Keratinocyte (primary cell): ENCODE results near the gene KDSR. TPM values are rescaled to one million over a fixed set of nuclear protein-coding genes. Genes with fewer than 3 reads are reported as not detected.

Source experiments
- DNase-seq: peaks from one replicate; pipeline ENCODE4 v3.0.0-alpha.2; 2011; ENCODE audit warnings: low read depth, missing footprints, low spot score
- FAIRE-seq: peaks from 2 replicates; lab custom pipeline; 2011; peaks lifted over from hg19 to GRCh38; lab: Jason Lieb, UNC
- H2AFZ ChIP-seq: 2 replicates; pipeline ENCODE4 v1.6.0; 2012; ENCODE audit warnings: low read length, control low read depth, inconsistent platforms; ENCODE audit not compliant: control insufficient read depth
- H3K27ac ChIP-seq: 2 replicates; pipeline ENCODE4 v1.5.1; 2011; ENCODE audit warnings: low read length; ENCODE audit not compliant: control insufficient read depth, insufficient read depth
- H3K27me3 ChIP-seq: 3 replicates; pipeline ENCODE4 v1.6.0; 2011; ENCODE audit warnings: low read length; ENCODE audit not compliant: control insufficient read depth, insufficient read depth; ENCODE audit errors: extremely low read depth
- H3K36me3 ChIP-seq, 2 experiments: 2 replicates in 1 of 2; 3 replicates in 1 of 2; pipeline ENCODE4 v1.5.1; 2011; ENCODE audit warnings: low read length in 2 of 2, mild to moderate bottlenecking in 1 of 2; ENCODE audit not compliant: control insufficient read depth in 2 of 2, insufficient read depth in 2 of 2; ENCODE audit errors: extremely low read depth in 1 of 2
- H3K4me1 ChIP-seq: 3 replicates; pipeline ENCODE4 v1.5.1; 2011; ENCODE audit warnings: low read length; ENCODE audit not compliant: control insufficient read depth, insufficient read depth; ENCODE audit errors: extremely low read depth
- H3K4me2 ChIP-seq: 3 replicates; pipeline ENCODE4 v1.6.0; 2011; ENCODE audit warnings: low read depth, low read length; ENCODE audit not compliant: control insufficient read depth, insufficient read depth; ENCODE audit errors: extremely low read depth
- H3K4me3 ChIP-seq, 3 experiments: fragments of 200-600 bp in 1 of 3; sonication (generic) in 1 of 3; 2 replicates in 2 of 3; 3 replicates in 1 of 3; pipeline ENCODE4 v1.5.1; 2011 to 2016; ENCODE audit warnings: low read length in 3 of 3, mild to moderate bottlenecking in 3 of 3, control low read depth in 2 of 3, inconsistent platforms in 1 of 3, low read depth in 1 of 3, mixed read lengths in 1 of 3, mixed run types in 1 of 3, moderate library complexity in 1 of 3; ENCODE audit not compliant: control insufficient read depth in 2 of 3, insufficient read depth in 2 of 3; ENCODE audit errors: extremely low read depth in 1 of 3
- H3K79me2 ChIP-seq: 2 replicates; pipeline ENCODE4 v1.6.0; 2012; ENCODE audit warnings: low read length; ENCODE audit not compliant: control insufficient read depth, insufficient read depth
- H3K9ac ChIP-seq: 3 replicates; pipeline ENCODE4 v1.6.0; 2011; ENCODE audit warnings: low read length; ENCODE audit not compliant: control insufficient read depth, insufficient read depth; ENCODE audit errors: extremely low read depth
- H3K9me1 ChIP-seq: 3 replicates; pipeline ENCODE4 v1.6.0; 2011; ENCODE audit warnings: low read length; ENCODE audit not compliant: control insufficient read depth, insufficient read depth; ENCODE audit errors: extremely low read depth
- H3K9me3 ChIP-seq: 2 replicates; pipeline ENCODE4 v1.5.1; 2012; ENCODE audit warnings: low read depth, low read length; ENCODE audit not compliant: control insufficient read depth
- H4K20me1 ChIP-seq: 3 replicates; pipeline ENCODE4 v1.6.0; 2011; ENCODE audit warnings: low read length; ENCODE audit not compliant: control insufficient read depth, insufficient read depth; ENCODE audit errors: extremely low read depth
- CTCF ChIP-seq, 3 experiments: IDR thresholded peaks in 1 of 3; conservative IDR thresholded peaks in 1 of 3; optimal IDR thresholded peaks in 1 of 3; 2 replicates in 2 of 3; 3 replicates in 1 of 3; pipeline versions ENCODE3 to v1.5.1; 2011; ENCODE audit warnings: low read length in 3 of 3, mild to moderate bottlenecking in 3 of 3, moderate library complexity in 2 of 3, control low read depth in 1 of 3, inconsistent platforms in 1 of 3; ENCODE audit not compliant: insufficient read depth in 2 of 3; ENCODE audit errors: extremely low read depth in 1 of 3
- EZH2 ChIP-seq: IDR thresholded peaks from one replicate; pipeline ENCODE4 v1.6.1; 2012; ENCODE audit warnings: inconsistent platforms, mild to moderate bottlenecking, low read length, moderate library complexity
- dilution Hi-C: fragments of 300-500 bp; cut with MboI; formaldehyde crosslinking; loops from one replicate; pipeline ENCODE4 v1.7.0; 2020; ENCODE audit warnings: low sequenced_read_pairs; ENCODE audit not compliant: extremely low pct_ligation_motif_present
- polyA plus RNA-seq, 5 experiments: library from polyadenylated mRNA; depleted of rRNA in 3 of 5; stranded (reverse) in 3 of 5; stranded (forward) in 1 of 5; unstranded in 1 of 5; fragments of >200 nt; gene quantifications; 1 replicate in 1 of 5; 2 replicates in 3 of 5; 3 replicates in 1 of 5; pipeline versions ENCODE4 v1.2.1 to v1.2.3, GENCODE V29; 2011 to 2012; ENCODE audit warnings: missing spikeins in 2 of 5, low read depth in 1 of 5, low replicate concordance in 1 of 5

The KDSR gene
- polyA plus RNA-seq, 1 donor (not counting 4 experiments of a cell fraction or from before 2014, with no cell fraction given): 68.6 TPM

DNA sequence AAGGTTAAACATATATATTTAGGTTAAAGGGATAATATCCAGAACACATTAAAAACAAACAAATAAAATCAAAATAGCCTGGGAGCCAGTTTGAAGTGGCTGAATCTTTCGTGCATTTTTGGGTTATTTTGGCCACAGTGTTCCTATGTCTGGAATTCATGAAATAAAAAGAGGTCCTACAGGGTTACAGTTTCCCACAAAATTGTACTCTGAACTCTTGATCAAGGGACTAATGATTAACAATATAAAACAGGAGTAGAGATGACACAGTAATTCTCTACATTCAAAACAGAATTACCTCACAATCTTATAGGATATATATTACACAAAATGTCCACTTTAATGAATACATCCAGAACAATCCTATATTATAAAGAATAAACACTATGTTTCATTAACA, 30.3 kb upstream of the KDSR start:
- Histone ChIP-seq H3K36me3 (peaks cover 24 to 32% of the 10 kb centered on the region in 2 experiments), H4K20me1 (no peaks in the 10 kb centered on the region), H3K4me2 (no peak overlapping the region), H2AFZ (no peak overlapping the region), H3K27ac (no peak overlapping the region), H3K4me1 (no peaks in the 10 kb centered on the region), H3K9me3 (no peaks in the 10 kb centered on the region), H3K79me2 (no peaks in the 10 kb centered on the region), H3K4me3 (no peak overlapping the region), H3K9ac (no peak overlapping the region), H3K27me3 (no peaks in the 10 kb centered on the region), H3K9me1 (no peaks in the 10 kb centered on the region)
- dilution Hi-C loops: no loop called here
- no peak for FAIRE-seq
- no peak for TF ChIP-seq CTCF (optimal IDR thresholded peaks at IDR 0.05 in 1 of 3, IDR thresholded peaks at IDR 0.05 in 1 of 3, conservative IDR thresholded peaks at IDR 0.05 in 1 of 3; ENCODE audit: extremely low read depth in 1 of 3, insufficient read depth in 2 of 3, low read length in 3 of 3)
- TF ChIP-seq EZH2: no peak
- DNase-seq: no peak

- FAIRE-seq: no peak
- H2AFZ ChIP-seq: no peak overlapping the region
- no peak overlapping the region for H3K9ac ChIP-seq
- no peaks in the 10 kb centered on the region for H3K9me3 ChIP-seq
- DNase-seq: no peak
- no peaks in the 10 kb centered on the region for H3K9me1 ChIP-seq
- H3K4me2 ChIP-seq: no peak overlapping the region
- no peaks in the 10 kb centered on the region for H3K27me3 ChIP-seq
- H3K4me3 ChIP-seq: no peak overlapping the region
- H3K27ac ChIP-seq: no peak overlapping the region
- no peaks in the 10 kb centered on the region for H4K20me1 ChIP-seq
- H3K4me1 ChIP-seq: no peaks in the 10 kb centered on the region
- dilution Hi-C loops: no loop called here
- H3K79me2 ChIP-seq: no peaks in the 10 kb centered on the region
- peaks cover 19 to 31% of the 10 kb centered on the region in 2 experiments for H3K36me3 ChIP-seq
- no peak for TF ChIP-seq CTCF (optimal IDR thresholded peaks at IDR 0.05 in 1 of 3, IDR thresholded peaks at IDR 0.05 in 1 of 3, conservative IDR thresholded peaks at IDR 0.05 in 1 of 3; ENCODE audit: extremely low read depth in 1 of 3, insufficient read depth in 2 of 3, low read length in 3 of 3)
- no peak for TF ChIP-seq EZH2
Measured at GRCh38 chr18:63395503-63395902, 28.5 kb upstream of the KDSR start.
